Keratinocyte (primary cell): ENCODE data around the gene SLC6A17.

ENCODE experiments used
- EZH2 ChIP-seq: IDR thresholded peaks from one replicate; pipeline ENCODE4 v1.6.1; 2012; ENCODE audit warnings: inconsistent platforms, mild to moderate bottlenecking, low read length, moderate library complexity
- TF ChIP-seq, protein P1 (sequence below), 3 experiments: IDR thresholded peaks in 1 of 3; conservative IDR thresholded peaks in 1 of 3; optimal IDR thresholded peaks in 1 of 3; 2 replicates in 2 of 3; 3 replicates in 1 of 3; pipeline versions ENCODE3 to v1.5.1; 2011; ENCODE audit warnings: low read length in 3 of 3, mild to moderate bottlenecking in 3 of 3, moderate library complexity in 2 of 3, control low read depth in 1 of 3, inconsistent platforms in 1 of 3; ENCODE audit not compliant: insufficient read depth in 2 of 3; ENCODE audit errors: extremely low read depth in 1 of 3

- TF ChIP-seq, protein P1, sequence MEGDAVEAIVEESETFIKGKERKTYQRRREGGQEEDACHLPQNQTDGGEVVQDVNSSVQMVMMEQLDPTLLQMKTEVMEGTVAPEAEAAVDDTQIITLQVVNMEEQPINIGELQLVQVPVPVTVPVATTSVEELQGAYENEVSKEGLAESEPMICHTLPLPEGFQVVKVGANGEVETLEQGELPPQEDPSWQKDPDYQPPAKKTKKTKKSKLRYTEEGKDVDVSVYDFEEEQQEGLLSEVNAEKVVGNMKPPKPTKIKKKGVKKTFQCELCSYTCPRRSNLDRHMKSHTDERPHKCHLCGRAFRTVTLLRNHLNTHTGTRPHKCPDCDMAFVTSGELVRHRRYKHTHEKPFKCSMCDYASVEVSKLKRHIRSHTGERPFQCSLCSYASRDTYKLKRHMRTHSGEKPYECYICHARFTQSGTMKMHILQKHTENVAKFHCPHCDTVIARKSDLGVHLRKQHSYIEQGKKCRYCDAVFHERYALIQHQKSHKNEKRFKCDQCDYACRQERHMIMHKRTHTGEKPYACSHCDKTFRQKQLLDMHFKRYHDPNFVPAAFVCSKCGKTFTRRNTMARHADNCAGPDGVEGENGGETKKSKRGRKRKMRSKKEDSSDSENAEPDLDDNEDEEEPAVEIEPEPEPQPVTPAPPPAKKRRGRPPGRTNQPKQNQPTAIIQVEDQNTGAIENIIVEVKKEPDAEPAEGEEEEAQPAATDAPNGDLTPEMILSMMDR (optimal IDR thresholded peaks at IDR 0.05 in 1 of 3, IDR thresholded peaks at IDR 0.05 in 1 of 3, conservative IDR thresholded peaks at IDR 0.05 in 1 of 3; ENCODE audit: extremely low read depth in 1 of 3, insufficient read depth in 2 of 3, low read length in 3 of 3), result no peak
- no peak for TF ChIP-seq EZH2
Observed at GRCh38 chr1:110224240-110224995, 74.1 kb downstream of the SLC6A17 start.
